T-helper 2 cell (primary cell): ENCODE data around the gene KIAA1217.
"Not testable (repeated sequence)": the region's sequence is repeated elsewhere in the genome, so short reads cannot be mapped to it uniquely, and the experiment has no call there.

Experiments used
- DNase-seq, 5 experiments: peaks; one replicate each; pipeline versions ENCODE4 v3.0.0 to v3.0.0-alpha.2; 2012 to 2022

The KIAA1217 gene

GRCh38 chr10:24468281-24468751 lies 259.4 kb downstream of the KIAA1217 start:
- DNase-seq: no peak

GRCh38 chr10:24469993-24470392 lies 261.1 kb downstream of the KIAA1217 start:
- DNase-seq: no peak

GRCh38 chr10:24475598-24475997 lies 266.7 kb downstream of the KIAA1217 start:
- DNase-seq: no peak

GRCh38 chr10:24476913-24477701 lies 268.2 kb downstream of the KIAA1217 start:
- DNase-seq: no peak

- DNase-seq: no peak
These were observed 269.0 kb downstream of the KIAA1217 start for GRCh38 chr10:24477915-24478314.

DNA sequence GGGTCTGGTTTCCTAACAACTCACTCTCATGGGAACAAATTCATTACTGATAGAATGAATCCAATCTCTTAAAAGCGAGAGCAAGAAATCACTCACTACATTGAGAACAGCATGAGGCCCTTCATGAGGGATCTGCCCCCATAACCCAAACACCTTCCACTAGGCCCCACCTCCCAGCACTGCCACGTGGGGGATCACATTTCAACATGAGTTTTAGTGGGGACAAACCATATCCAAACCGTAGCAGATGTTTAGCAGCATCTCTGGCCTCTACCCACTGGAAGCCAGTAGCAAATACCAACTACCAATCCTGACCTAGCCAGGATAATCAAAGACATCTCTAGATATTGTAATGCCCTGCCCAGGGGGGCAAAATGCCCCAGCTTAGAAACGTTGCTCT lies 270.9 kb downstream of the KIAA1217 start:
- DNase-seq: no peak

DNA sequence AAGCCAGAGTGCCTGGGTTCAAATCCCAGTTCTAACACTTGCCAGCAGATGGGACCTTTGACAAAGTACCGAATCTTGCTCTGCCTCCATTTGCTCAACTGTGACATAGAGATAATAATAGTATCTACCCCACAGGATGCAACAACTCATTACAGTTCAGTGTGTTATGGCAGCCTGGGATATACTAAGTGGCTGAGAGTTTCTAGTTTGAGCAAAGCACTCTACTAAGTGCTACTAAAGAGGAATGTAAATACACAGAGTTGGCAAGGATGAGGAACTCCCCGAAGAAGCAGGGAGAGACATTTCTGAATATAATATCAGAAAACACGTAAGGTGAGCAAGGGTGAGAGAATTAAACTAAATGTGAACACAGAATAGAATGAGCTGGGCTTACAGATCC lies 271.5 kb downstream of the KIAA1217 start:
- no peak for DNase-seq

- DNase-seq: no peak
These were observed 272.3 kb downstream of the KIAA1217 start for GRCh38 chr10:24481241-24481640.

- not testable (repeated sequence) for DNase-seq
These were observed 273.8 kb downstream of the KIAA1217 start for GRCh38 chr10:24482713-24483112.

DNA sequence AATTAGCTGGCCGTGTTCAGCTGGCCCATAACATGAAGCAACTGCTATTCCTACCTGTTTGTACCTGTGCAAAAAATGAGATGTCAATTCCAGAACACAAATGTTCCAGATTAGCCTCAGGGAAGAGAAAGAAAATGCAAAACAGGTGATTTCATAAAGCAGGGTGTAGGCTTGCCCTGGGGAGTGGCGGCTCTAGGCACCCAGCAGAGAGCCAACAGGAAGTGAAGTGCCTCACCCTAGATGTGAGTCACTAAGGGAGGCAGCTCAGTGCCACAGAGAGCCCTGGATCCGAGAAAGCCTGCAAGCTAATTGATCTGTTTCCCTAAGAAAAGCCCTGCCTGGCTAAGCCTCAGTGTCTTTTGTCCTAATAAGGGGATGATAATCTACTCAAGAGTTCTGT lies 274.8 kb downstream of the KIAA1217 start:
- DNase-seq: peak in 1 of 5 experiments; percentile 12

DNA sequence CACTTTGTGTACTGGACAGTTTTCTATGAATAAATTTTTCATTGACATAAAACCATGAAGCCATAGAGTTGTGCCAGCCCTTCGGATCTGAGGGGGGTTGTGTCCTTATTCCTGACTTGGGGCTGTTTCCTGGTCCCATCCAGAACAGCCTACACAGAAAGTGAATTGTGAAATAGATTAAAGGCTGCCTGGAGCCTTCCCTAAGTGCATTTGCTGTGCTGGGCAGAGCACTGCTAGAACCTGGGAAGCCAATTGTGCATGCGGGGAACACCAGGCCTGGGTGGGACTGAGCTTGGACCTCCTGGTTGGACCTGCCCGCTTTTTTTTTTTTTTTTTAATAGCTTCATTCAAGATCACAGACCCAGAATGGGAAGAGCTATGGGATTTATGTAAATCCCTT lies 275.8 kb downstream of the KIAA1217 start:
- DNase-seq: no peak

DNA sequence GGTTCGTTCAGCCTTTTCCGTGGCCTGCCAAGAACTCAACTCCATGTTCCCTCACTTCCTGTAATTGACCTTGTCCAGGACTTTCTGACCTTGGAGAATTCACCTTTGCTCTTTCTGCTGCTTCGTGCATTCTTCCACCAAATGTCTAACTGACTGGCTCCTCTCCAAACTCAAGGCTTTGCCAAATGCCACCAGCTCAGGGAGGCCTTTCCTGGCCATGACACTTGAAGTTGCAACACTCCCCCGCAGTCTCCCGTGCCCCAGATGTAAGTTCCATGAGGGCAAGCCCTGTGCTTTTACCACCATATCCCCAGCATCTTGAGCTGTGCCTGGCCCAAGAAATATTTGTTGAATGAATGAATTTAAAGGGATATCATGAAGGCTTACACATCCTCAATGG lies 276.4 kb downstream of the KIAA1217 start:
- no peak for DNase-seq

GRCh38 chr10:24488631-24489030 lies 279.7 kb downstream of the KIAA1217 start:
- DNase-seq: no peak

DNA sequence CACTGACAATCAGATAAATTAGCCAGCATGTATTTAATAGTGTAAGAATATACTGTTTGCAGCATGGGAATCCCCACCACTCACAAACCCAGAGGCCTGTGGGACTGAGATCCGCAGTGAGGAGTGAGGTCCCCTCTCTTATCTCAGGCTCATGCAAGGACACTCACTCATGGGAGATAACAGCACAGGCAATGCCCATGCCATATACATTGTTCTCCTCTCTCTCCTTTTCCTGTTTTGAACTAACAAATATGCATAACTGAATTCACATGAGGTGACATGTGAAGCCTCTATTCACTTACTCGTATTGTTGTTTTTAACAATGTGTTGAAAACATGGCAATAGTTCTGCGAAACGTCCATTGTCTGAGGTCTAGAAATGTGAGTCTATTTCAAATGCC lies 284.2 kb downstream of the KIAA1217 start:
- DNase-seq: no peak

DNA sequence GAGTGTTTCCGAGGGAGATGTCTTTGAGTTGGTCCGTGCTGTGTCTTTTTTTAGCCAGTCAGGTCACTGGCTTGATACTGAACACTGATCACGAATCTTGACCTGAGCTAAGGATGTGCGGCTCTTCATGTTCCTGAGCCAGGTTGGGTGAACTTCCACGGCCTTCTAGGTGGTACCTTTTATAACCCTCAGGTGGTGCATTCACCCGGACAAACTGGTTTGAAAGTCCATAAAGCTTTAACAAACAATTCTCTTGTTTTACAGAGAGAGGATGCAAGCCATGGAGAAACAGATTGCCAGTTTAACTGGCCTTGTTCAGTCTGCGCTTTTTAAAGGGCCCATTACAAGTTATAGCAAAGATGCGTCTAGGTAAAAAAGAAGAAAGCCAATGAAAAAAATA lies 285.3 kb downstream of the KIAA1217 start:
- DNase-seq: no peak

GRCh38 chr10:24494777-24495176 lies 285.8 kb downstream of the KIAA1217 start:
- no peak for DNase-seq

DNA sequence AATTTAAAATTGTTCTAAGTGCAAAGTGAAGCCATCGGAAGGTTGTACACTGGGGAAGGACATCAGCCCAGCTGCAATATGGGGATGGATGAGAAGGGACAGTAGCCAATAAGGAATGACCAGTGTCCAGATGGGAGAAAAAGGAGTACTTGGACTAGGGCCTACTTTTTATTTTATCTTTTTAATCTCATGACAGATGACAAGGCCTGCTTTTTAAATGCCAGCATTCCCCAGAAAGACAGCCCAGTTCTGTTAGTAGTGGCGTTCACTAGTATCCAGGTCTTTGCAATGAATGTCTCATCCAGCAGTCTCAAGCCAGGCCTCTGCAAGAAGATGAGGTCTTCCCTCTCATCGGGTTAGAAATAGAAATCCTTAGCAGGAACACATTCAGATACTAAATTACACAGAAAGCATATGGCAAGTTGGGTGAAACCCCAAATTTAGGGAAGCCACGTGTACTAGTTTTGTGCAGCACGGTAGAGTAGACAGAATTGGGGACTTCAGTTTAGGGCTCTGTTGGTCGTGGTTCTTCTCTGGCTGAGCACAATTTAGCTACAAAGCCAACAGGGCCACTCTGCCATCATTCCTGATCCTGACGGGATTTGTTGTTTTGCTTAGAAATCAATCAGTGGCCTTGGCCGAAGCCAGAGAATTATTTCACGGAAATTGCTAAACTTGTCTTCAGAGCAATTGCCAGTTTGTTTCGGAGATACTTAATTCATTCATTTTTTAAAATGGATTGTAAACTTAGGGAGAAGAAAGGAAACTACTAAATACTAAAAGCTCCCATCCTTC lies 286.9 kb downstream of the KIAA1217 start:
- no peak for DNase-seq

DNA sequence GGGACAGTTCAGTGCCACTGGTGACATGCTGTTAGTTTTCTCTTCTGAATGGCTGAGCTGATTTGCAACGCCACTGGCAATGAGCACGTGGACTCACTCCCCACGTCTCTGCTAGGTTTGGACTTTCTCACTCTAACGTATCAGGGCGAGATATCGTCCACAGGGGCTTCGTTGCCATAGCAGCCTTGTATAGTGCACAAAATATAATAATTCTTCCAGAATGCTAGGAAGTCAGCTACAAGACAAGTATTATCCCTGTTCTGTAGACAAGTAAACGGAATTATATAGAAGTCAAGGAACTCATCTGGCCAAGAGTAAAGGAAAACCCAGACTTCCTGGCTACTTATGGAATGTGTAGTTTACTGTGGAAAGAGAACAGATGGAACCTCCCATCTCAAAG lies 288.0 kb downstream of the KIAA1217 start:
- DNase-seq: no peak

GRCh38 chr10:24501056-24501711 lies 292.2 kb downstream of the KIAA1217 start:
- no peak for DNase-seq

DNA sequence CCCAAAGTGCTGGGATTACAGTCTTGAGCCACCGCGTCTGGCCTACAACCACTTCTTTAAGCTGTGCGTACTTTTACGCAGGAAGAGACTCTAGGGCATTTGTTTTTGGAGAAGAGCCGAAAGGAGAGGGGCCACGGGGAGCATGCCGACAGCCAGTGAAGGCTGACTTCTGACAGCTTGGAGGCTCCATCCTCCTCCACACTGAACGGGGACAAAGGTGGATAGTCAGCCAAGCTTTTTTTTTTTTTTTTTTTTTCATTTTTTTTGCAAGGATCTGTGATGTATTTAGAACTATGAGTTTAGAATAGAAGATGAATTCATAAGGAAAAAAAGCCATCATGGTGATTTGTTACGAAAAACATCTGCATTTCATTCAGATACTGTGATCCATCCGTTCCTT lies 293.1 kb downstream of the KIAA1217 start:
- no peak for DNase-seq

GRCh38 chr10:24502801-24503460 lies 294.0 kb downstream of the KIAA1217 start:
- DNase-seq: no peak

DNA sequence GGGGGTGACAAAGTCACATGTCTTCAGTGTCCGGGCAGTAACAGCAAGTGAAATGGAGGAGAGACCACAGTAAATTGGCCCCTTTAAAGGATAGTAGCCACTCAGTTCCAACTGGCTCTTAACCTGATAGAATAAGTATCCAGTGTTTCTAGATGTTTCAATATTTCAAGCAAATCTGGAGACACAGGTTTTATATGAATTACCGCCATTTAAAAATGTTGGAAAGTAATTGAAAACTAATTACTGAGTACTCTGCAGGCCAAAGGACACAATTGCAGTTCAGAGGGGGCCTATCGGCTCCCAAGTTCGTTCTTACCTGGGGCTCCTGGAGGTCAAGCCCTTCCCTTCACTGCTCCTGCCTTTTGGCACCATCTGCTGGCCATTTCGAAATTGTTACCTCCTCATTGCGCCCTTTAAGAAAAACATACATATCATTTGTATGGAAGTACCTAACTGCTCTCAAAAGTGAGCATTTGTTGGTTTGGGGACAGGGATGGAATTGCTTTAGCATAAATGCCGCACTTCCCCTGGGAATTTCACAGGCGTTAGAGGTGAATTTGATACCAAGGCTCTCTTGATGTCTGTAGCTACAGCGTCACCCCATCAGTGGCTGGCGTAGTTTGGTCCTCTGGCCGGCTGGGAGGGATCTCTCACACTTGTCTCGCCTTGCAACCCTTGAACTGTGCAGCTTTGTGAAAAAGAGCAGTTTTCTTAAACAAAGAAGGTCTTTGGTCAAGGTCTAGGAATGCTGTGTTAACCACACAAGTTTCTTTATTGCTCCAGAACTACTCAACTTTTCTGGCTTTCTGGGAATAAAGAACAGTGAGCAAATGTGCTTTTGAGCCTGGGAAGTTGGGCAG lies 294.8 kb downstream of the KIAA1217 start:
- DNase-seq: peak in 1 of 5 experiments; percentile 25
